Sigmoid colon (tissue), 4 donors: ENCODE data around the gene GBP7.

Experiments
- EP300 ChIP-seq, 4 donors: sonication (generic); formaldehyde crosslinking; IDR thresholded peaks; one replicate each; pipeline ENCODE4 v1.6.1; 2017; ENCODE audit warnings: antibody characterized with exemption in 4 of 4
- POLR2AphosphoS5 ChIP-seq, 4 donors: sonication (generic); formaldehyde crosslinking; IDR thresholded peaks; one replicate each; pipeline ENCODE4 v1.6.1; 2017; ENCODE audit warnings: antibody characterized with exemption in 4 of 4
- TF ChIP-seq, protein P1 (sequence below), 4 experiments: fragments of 450-650 bp in 3 of 4; fragments of 200-600 bp in 1 of 4; IDR thresholded peaks; one replicate each; pipeline ENCODE4 v1.5.1; 2016 to 2019; ENCODE audit warnings: antibody characterized with exemption in 4 of 4, mild to moderate bottlenecking in 3 of 4, moderate library complexity in 2 of 4

DNA sequence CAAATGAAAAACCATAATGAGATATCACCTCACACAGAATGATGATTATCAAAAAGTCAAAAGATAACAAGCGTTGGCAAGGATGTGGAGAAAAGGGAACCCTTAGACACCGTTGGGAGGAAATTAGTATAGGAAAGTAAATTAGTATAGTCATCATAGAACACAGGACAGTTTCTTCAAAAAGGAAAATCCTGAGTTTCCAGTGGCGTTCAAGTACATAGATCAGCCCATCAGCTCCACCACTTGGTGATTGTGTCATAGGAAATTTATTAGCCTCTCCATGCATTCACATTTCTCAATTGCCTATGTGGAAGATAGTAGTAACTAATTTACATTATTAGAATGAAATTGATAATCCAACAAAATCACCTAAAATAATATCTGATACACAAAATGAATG is 29.1 kb downstream of the GBP7 start:
- TF ChIP-seq, protein P1, sequence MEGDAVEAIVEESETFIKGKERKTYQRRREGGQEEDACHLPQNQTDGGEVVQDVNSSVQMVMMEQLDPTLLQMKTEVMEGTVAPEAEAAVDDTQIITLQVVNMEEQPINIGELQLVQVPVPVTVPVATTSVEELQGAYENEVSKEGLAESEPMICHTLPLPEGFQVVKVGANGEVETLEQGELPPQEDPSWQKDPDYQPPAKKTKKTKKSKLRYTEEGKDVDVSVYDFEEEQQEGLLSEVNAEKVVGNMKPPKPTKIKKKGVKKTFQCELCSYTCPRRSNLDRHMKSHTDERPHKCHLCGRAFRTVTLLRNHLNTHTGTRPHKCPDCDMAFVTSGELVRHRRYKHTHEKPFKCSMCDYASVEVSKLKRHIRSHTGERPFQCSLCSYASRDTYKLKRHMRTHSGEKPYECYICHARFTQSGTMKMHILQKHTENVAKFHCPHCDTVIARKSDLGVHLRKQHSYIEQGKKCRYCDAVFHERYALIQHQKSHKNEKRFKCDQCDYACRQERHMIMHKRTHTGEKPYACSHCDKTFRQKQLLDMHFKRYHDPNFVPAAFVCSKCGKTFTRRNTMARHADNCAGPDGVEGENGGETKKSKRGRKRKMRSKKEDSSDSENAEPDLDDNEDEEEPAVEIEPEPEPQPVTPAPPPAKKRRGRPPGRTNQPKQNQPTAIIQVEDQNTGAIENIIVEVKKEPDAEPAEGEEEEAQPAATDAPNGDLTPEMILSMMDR (IDR thresholded peaks at IDR 0.05) = no peak
- TF ChIP-seq POLR2AphosphoS5 (IDR thresholded peaks at IDR 0.05) (no peak), EP300 (IDR thresholded peaks at IDR 0.05) (no peak)
